ENCODE data around the gene BRD7.

BRD7 gene

DNA sequence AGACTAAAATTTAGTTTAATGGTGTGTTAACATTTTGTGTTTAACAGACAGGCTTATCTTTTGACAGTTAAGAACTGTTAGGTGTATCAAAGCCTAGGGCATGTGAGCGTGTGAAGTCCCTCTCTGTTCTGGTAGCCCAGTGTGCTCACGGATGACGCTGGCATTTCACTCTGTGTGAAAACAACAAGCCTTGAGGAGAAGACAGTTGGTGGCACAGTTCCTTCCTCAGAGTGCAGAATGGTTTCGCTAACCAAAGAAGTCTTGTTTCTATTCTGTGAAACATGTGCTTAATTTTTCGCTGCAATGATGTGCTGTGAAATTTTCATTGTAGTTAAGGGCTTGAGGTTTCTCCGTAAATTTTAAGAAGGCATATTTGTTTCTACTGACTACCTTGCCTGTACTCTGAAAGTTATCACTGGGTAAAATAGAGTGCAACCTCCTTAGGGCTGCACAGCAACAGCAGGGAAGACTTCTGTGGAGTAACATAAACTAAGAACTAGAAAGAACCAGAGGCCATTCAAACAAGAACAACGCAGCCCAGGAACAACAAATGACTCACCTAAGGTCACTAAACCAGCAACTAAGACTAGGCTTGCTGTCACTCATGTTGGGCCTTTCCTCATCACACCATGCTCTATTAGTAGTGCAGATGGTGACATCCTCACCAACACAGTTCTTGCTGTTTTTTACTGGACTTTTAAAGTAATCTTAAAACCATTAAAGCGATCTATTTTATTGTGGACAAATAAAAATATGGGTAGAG, 33.4 kb downstream of the BRD7 start:
- no peak overlapping the region for H3K27ac ChIP-seq
- in situ Hi-C loops (cut with HindIII; ENCODE audit: low pct_ligation_motif_present, low sequenced_read_pairs): no loop called here

DNA sequence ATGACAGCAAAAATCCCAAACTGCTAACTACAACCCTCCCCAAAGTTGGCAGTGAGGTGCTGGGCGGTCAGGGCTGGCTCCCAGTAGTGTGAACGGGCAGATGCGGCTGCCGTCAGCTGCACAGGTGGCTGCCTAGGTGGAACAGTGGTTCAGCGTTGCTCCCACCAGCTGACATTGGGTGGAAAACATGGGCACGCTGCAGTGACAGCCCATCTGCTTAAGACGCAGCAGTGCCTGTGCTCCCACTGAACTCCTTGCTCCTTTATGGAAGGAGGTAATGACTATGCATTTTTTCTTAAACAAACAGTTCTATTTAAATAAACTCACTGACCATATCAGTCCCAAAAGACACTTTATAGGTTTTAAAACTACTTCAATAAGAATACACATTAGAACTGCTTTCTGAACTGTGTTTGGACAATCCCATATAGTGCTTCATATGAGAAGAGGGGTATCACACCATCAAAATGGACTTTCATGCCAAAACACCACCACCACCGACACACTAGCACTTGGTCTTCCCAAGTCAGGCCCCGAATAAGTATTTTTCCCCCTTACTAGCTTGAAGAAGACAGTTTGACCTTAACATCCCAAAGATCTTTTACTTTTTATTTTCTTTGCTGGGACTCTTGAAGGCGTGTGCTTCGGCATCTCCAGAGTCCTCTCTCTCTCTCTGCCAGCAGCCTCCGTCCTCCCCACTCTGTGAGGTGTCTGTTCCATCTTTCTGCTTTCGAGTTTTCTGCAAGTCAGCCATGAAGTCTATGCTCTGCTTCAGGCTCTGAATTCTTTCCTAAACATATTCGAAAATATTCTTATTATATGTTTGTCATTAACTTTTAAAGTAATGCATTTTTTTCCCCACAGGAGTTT, 34.4 kb downstream of the BRD7 start:
- H3K27me3 ChIP-seq (replicated peaks): no peaks in the 10 kb centered on the region
- TF ChIP-seq, protein P1, sequence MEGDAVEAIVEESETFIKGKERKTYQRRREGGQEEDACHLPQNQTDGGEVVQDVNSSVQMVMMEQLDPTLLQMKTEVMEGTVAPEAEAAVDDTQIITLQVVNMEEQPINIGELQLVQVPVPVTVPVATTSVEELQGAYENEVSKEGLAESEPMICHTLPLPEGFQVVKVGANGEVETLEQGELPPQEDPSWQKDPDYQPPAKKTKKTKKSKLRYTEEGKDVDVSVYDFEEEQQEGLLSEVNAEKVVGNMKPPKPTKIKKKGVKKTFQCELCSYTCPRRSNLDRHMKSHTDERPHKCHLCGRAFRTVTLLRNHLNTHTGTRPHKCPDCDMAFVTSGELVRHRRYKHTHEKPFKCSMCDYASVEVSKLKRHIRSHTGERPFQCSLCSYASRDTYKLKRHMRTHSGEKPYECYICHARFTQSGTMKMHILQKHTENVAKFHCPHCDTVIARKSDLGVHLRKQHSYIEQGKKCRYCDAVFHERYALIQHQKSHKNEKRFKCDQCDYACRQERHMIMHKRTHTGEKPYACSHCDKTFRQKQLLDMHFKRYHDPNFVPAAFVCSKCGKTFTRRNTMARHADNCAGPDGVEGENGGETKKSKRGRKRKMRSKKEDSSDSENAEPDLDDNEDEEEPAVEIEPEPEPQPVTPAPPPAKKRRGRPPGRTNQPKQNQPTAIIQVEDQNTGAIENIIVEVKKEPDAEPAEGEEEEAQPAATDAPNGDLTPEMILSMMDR (IDR thresholded peaks at IDR 0.05; ENCODE audit: low read depth, low read length, missing control alignments): no peak
- in situ Hi-C loops (cut with HindIII; ENCODE audit: low pct_ligation_motif_present, low sequenced_read_pairs): no loop called here
- no peak overlapping the region for H3K27ac ChIP-seq
- DNase-seq: no peak
- H3K4me3 ChIP-seq (ENCODE audit: low read depth, low read length): no peak overlapping the region
- H3K36me3 ChIP-seq (replicated peaks): peaks cover 3% of the 10 kb centered on the region

More for the DNA sequence above, 33.4 kb downstream of the BRD7 start:
- Histone ChIP-seq H3K4me3 (ENCODE audit: low read depth, low read length) (no peak overlapping the region), H3K27me3 (replicated peaks) (no peaks in the 10 kb centered on the region), H3K36me3 (replicated peaks) (peaks cover 3% of the 10 kb centered on the region)
- TF ChIP-seq, protein P1 (IDR thresholded peaks at IDR 0.05; ENCODE audit: low read depth, low read length, missing control alignments): no peak
- peak; percentile 31 for DNase-seq

DNA sequence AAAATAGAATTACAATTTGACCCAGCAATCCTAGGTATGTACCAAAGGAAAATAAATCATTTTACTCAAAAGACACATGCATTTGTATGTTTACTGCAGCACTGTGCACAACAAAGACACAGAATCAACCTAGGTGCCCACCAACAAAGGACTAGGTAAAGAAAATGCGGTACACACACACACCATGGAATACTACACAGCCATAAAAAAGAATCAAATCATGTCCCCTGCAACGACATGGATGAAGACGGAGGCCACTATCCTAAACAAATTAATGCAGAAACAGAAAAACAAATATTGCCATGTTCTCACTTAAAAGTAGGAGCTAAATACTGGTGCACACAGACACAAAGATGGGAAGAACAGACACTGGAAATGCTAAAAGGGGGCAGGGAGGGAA, 36.2 kb downstream of the BRD7 start:
- Histone ChIP-seq H3K4me3 (ENCODE audit: low read depth, low read length) (no peak overlapping the region), H3K36me3 (replicated peaks) (peaks cover 3% of the 10 kb centered on the region), H3K27ac (no peak overlapping the region)

DNA sequence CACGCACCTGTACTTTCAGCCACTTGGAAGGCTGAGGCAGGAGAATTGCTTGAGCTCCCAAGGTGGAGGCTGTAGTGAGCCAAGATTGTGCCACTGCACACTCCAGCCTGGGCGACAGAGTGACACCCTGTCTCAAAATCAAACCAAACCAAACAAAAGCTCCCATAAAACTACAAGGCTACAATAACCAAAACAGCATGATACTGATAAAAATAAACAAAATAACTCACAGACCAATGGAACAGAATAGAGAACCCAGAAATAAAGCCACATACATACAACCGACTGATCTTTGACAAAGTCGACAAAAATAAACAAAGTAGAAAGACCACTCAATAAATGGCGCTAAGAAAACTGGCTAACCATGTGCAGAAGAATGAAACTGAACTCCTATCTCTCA, 37.2 kb downstream of the BRD7 start:
- in situ Hi-C loops (cut with HindIII; ENCODE audit: low pct_ligation_motif_present, low sequenced_read_pairs): no loop called here
- no peak overlapping the region for H3K4me3 ChIP-seq (ENCODE audit: low read depth, low read length)
- no peaks in the 10 kb centered on the region for H3K27me3 ChIP-seq (replicated peaks)
- no peak for DNase-seq
- peaks cover 3% of the 10 kb centered on the region for H3K36me3 ChIP-seq (replicated peaks)
- TF ChIP-seq, protein P1 (IDR thresholded peaks at IDR 0.05; ENCODE audit: low read depth, low read length, missing control alignments): no peak
- H3K27ac ChIP-seq: no peak overlapping the region

More for the DNA sequence above, 36.2 kb downstream of the BRD7 start:
- H3K27me3 ChIP-seq (replicated peaks): no peaks in the 10 kb centered on the region
- no peak for DNase-seq
- in situ Hi-C loops (cut with HindIII; ENCODE audit: low pct_ligation_motif_present, low sequenced_read_pairs): no loop called here
- TF ChIP-seq, protein P1 (IDR thresholded peaks at IDR 0.05; ENCODE audit: low read depth, low read length, missing control alignments): no peak

DNA sequence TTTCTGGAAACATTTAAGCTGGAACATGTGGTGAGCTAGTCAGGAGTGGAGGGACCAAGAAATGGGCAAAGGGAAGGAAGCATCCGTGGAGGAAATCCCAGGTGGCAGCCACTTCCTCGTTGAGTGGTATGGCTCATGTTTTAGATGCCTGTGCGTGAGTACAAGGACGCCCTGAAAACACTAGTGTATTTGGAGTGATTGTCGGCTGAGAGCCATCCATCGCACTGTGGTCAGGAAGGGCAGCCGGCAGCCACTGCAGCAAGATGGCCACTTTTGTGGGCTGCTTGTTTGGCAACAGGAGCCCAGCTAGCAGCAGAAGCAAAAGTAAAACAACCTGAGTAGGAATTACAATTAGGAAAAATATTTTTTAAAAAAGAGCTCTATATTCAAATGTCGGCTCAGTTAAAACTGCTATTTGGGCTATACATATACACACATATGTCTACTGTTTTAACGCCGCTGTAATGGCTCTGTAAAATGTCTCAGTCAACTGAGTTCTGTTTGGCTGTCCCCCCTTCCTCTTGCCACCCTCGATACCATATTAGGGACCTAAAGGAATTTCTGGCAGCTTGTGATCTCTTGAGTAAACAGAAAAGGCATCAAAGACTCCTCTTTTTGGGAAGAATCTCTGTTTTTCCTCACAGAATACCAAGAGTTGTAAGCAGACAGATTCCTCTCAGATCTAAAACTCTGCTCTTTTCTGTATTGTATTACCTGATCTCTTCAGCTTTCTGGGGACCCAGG, 39.2 kb downstream of the BRD7 start:
- DNase-seq: no peak
- Histone ChIP-seq H3K36me3 (replicated peaks) (peaks cover 11% of the 10 kb centered on the region), H3K4me3 (ENCODE audit: low read depth, low read length) (no peak overlapping the region), H3K27ac (no peak overlapping the region), H3K27me3 (replicated peaks) (no peaks in the 10 kb centered on the region)
- TF ChIP-seq, protein P1 (IDR thresholded peaks at IDR 0.05; ENCODE audit: low read depth, low read length, missing control alignments): no peak
- in situ Hi-C loops (cut with HindIII; ENCODE audit: low pct_ligation_motif_present, low sequenced_read_pairs): no loop called here

All from brain microvascular endothelial cell (primary cell).